Activated naive CD8-positive, alpha-beta T cell treated with anti-CD3 and anti-CD28 coated beads for 36 hours (primary cell): ENCODE measurements around the gene CBX8. TPM values are rescaled to one million over a fixed set of nuclear protein-coding genes. Genes with fewer than 3 reads are reported as not detected.

Experiments used
- DNase-seq: peaks from one replicate; pipeline ENCODE4 v3.0.0; 2021
- H3K27ac Mint-ChIP-seq: one replicate; pipeline ENCODE4 v1.8.0; 2022; ENCODE audit warnings: mild to moderate bottlenecking, moderate library complexity, mixed read lengths
- H3K27me3 Mint-ChIP-seq: one replicate; pipeline ENCODE4 v1.8.0; 2022; ENCODE audit warnings: mild to moderate bottlenecking, mixed read lengths
- H3K36me3 Mint-ChIP-seq: one replicate; pipeline ENCODE4 v1.8.0; 2021; ENCODE audit warnings: mild to moderate bottlenecking, mixed read lengths
- H3K4me1 Mint-ChIP-seq: one replicate; pipeline ENCODE4 v1.8.0; 2021; ENCODE audit warnings: mixed read lengths
- H3K4me3 Mint-ChIP-seq: one replicate; pipeline ENCODE4 v1.8.0; 2022; ENCODE audit warnings: mild to moderate bottlenecking, moderate library complexity, mixed read lengths
- H3K9me3 Mint-ChIP-seq: one replicate; pipeline ENCODE4 v1.8.0; 2022; ENCODE audit warnings: mixed read lengths
- total RNA-seq, 2 experiments: library from RNA; stranded (reverse); gene quantifications; one replicate each; pipeline ENCODE4 v1.2.3, GENCODE V29; 2021

CBX8 gene
- total RNA-seq, 2 experiments from 2014 or later, result 3.5 to 4.1 TPM

DNA sequence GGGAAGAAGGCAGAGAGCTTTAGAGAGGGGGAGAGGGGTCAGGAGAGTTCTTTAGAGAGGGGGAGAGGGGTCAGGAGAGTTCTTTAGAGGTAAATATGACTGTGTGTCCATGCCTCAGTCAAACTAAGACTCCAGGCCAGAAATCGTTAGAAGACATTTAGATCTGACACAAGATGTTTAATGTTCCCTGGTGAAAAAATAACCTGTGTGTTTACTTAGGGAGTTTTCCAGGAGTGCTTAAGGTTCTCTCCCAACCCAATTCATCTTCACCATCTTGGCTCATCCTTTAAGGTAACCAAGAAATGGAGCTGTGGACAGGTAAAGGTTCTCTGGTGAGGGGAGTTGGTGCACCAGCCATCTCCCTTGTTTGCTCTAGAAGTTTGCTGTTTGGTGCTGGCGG is 32.6 kb upstream of the CBX8 start:
- Mint-ChIP-seq H3K27me3 (peaks cover 13% of the 10 kb centered on the region), H3K4me1 (peaks cover 11% of the 10 kb centered on the region), H3K4me3 (no peak overlapping the region), H3K36me3 (peaks cover 4% of the 10 kb centered on the region), H3K9me3 (no peaks in the 10 kb centered on the region), H3K27ac (no peak overlapping the region)
- DNase-seq, result no peak

DNA sequence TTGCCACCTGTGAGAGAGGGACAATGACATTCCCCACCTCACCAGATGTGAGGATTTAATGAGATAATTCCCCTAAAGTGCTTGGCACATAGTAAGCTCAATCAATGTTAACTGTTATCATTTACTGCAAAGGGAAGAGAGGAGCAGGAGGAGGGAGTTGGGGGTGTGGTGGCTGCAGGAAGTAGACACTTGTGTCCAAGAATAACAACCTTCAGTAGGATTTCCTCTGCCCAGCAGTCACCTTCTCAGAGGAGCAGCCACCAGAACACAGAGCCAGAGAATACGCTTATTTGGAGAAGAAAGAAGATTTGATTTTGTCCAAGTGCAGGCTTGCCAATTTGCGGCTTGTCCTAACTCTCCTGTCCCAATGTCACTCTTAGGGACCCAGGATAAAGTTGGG is 32.1 kb upstream of the CBX8 start:
- peaks cover 15% of the 10 kb centered on the region for H3K27me3 Mint-ChIP-seq
- no peak overlapping the region for H3K4me3 Mint-ChIP-seq
- no peak overlapping the region for H3K27ac Mint-ChIP-seq
- peaks cover 4% of the 10 kb centered on the region for H3K36me3 Mint-ChIP-seq
- H3K9me3 Mint-ChIP-seq, result no peaks in the 10 kb centered on the region
- DNase-seq, result no peak
- peaks cover 11% of the 10 kb centered on the region for H3K4me1 Mint-ChIP-seq

DNA sequence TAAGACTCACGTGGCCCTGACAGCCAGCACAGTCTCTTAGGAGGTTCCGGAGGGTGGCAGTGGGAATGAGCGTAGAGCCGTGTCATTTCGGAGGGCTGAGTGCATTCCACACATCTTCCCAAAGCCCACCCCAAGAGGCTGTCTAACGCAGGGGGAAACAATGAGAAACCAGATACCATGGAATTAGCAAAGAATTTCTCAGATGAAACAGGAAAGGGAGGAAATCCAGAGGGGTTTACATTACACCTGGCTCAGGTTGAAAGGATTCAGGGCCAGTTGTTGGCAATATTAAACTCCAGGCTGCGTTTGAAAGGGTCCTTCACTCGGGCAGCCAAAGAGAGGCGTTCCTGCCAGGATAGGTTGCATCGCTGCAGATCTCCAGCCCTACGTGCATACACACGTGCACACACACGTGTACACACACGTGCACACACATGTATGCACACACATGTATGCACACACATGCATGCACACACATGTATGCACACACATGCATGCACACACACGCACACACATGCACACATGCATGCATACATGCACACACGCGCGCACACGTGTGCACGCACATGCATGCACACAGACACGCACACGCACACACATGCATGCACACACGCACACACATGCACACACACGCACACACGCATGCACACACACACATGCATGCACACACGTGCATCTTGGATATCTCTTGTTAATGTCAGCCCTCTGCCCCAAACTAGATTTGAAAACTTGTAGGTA is 30.1 kb upstream of the CBX8 start:
- peaks cover 20% of the 10 kb centered on the region for H3K27me3 Mint-ChIP-seq
- no peak overlapping the region for H3K4me3 Mint-ChIP-seq
- H3K4me1 Mint-ChIP-seq, result peaks cover 6% of the 10 kb centered on the region
- no peak overlapping the region for H3K27ac Mint-ChIP-seq
- DNase-seq, result no peak
- H3K9me3 Mint-ChIP-seq, result no peaks in the 10 kb centered on the region
- H3K36me3 Mint-ChIP-seq, result no peaks in the 10 kb centered on the region

DNA sequence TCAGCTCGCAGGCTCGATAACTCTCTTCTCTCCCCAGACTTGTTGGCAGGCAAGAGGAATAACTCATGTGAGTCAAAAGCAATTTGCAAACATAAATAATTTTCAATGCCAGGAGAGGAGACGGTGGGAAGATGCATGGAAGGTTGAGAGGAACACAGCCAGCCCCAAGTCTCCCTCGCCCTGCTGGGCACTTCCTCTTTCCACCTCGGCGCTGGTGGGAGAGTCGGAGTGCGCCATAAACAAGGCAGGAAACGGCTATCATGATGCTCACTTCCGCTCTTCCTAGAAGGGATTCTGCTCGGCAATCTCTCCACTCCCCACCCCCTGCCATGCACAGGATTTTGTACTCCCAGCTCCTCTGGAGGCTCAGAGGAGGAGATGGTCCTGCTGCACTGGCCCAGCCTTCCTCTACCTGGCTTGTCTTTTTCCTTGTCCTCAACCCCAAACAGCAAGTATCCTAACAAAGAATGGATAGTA is 29.4 kb upstream of the CBX8 start:
- H3K4me3 Mint-ChIP-seq, result no peak overlapping the region

DNA sequence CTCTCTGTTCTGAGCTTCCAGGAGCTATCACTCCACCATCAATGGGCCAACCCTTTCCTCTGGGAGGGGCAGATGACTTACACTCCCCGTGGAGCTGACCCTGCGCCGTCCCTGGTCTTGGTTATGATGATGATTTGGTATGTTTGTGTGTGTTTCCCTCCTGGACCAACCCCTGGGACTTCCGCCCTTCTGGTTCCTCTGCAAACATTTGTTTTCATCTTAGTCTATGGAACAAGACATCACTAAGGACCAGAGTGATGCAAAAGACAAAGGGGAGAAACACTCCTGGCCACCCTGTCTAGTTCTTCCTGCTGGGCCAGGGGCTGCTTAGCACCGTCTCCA is 28.7 kb upstream of the CBX8 start:
- Mint-ChIP-seq H3K36me3 (no peaks in the 10 kb centered on the region), H3K27ac (no peak overlapping the region), H3K4me3 (no peak overlapping the region), H3K4me1 (peaks cover 5% of the 10 kb centered on the region), H3K9me3 (no peaks in the 10 kb centered on the region), H3K27me3 (peaks cover 24% of the 10 kb centered on the region)
- DNase-seq, result no peak

More for the DNA sequence above, 29.4 kb upstream of the CBX8 start:
- Mint-ChIP-seq H3K27me3 (peaks cover 23% of the 10 kb centered on the region), H3K9me3 (no peaks in the 10 kb centered on the region), H3K27ac (no peak overlapping the region), H3K36me3 (no peaks in the 10 kb centered on the region), H3K4me1 (peaks cover 5% of the 10 kb centered on the region)
- no peak for DNase-seq

DNA sequence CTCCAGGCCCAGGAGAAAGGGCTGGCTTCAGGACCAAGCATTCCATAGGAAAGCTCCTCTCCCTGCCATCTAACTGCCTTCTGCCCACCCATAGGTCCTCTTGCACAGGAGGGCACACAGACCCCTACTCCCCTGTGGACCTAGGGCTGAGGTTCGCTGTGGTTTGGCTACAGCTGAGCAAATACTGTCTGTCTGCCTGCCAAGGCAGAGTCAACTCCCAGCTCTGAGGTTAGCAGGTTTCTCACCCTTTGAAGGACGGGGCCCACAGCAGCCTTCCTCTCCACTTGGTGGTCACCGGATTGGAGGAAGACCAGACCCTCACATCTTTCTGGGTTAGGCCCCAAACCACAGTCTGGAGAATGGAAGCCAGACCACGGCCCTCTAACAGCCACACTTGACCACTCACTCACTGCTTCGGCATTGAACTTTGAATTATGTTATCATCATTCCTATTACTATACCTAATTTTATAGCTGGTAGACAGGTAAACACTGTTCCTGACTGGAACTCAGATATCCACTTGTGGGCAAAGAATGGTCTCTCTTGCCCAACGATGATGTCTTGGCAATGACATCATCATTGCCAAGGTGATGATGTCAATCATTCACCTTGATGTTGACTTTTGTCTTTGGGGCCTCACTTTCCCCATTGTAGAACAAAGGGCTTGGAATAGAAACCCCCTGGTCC is 28.2 kb upstream of the CBX8 start:
- peaks cover 5% of the 10 kb centered on the region for H3K4me1 Mint-ChIP-seq
- H3K4me3 Mint-ChIP-seq, result no peak overlapping the region
- no peak for DNase-seq
- H3K9me3 Mint-ChIP-seq, result no peaks in the 10 kb centered on the region
- no peak overlapping the region for H3K27ac Mint-ChIP-seq
- H3K36me3 Mint-ChIP-seq, result no peaks in the 10 kb centered on the region
- H3K27me3 Mint-ChIP-seq, result peaks cover 30% of the 10 kb centered on the region

DNA sequence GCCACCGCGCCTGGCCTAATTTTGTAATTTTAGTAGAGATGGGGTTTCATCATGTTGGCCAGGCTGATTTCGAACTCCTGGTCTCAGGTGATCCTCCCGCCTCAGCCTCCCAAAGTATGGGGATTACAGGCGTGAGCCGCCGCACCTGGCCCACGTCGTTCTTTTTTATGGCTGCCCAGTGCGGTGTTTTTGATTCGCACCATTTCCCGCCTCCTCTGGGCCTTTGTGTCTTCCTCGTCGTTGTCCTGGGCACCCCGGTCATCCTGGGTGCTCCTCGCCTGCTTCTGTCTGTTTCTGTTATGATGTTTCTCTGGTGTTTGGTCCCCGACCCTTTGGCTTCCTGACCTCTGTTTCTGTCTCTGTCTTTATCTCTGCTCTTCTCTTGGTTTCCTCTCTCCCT is 27.4 kb upstream of the CBX8 start:
- no peak overlapping the region for H3K27ac Mint-ChIP-seq
- H3K9me3 Mint-ChIP-seq, result no peaks in the 10 kb centered on the region
- peaks cover 5% of the 10 kb centered on the region for H3K4me1 Mint-ChIP-seq
- DNase-seq, result no peak
- no peaks in the 10 kb centered on the region for H3K36me3 Mint-ChIP-seq
- peaks cover 36% of the 10 kb centered on the region for H3K27me3 Mint-ChIP-seq
- no peak overlapping the region for H3K4me3 Mint-ChIP-seq

DNA sequence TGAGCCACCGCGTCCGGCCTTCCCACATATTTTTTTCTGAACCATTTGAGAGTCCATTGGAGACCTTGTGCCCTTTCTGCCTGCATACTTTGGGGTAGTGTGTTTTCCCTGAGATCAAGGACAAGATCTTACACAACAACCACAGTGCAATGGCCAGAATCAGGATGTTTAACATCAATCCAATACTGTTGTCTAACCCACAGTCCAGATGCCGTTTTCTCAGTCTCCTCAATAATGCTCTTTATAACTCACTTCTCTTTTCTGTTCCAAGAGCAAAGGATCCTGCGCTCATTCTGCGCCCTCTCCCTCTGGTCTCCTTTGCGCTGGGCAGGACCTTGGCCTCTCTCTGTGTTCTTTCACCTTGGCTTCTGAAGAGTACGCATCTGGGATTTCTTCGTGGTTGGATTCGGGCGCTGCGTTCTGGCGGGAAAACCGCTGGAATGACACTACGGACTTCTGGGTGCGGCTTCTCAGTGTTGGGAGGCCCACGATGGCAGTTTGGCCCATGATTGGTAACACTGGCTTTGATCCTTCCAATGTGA is 25.8 kb upstream of the CBX8 start:
- H3K9me3 Mint-ChIP-seq, result no peaks in the 10 kb centered on the region
- H3K27ac Mint-ChIP-seq, result no peak overlapping the region
- no peaks in the 10 kb centered on the region for H3K36me3 Mint-ChIP-seq
- DNase-seq, result no peak
- H3K27me3 Mint-ChIP-seq, result peaks cover 49% of the 10 kb centered on the region
- H3K4me1 Mint-ChIP-seq, result peaks cover 5% of the 10 kb centered on the region
- no peak overlapping the region for H3K4me3 Mint-ChIP-seq

DNA sequence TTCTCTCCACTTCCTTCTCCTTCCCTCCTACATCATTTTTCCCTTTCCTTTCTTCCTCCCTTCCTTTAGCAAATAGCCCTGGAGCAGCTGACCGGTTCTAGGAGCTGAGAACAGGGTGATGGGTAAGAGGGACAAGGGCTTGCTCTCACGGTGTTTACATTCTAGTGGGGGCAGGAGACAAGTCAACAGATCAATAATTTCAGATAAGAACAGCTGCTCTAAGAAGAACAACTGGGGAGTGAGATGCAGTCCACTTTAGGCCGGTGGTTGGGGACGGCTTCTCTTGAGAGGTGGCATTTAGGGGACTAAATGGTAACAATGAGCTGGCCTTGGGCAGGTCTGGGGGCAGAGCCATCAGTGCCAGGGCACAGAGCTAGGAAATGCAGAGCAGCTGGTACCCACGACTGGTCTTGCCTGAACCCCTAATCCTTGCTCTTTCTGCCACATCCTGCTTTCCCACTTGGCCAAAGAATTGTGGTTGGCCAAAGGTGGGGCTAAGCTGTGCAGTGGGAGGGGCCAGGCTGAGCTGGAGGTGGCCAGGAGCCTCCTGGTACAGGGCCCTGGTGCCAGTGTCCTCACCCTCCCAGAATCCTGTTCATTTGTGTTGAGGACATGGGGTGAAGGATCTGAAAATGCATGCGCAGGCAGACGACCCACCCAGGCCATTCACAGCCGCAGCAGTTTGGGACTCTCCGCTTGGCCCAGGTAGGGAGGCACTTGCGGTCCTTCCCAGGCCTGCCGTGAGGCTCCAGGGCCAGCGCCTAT is 24.6 kb upstream of the CBX8 start:
- no peak overlapping the region for H3K27ac Mint-ChIP-seq
- peaks cover 2% of the 10 kb centered on the region for H3K4me1 Mint-ChIP-seq
- peaks cover 56% of the 10 kb centered on the region for H3K27me3 Mint-ChIP-seq
- H3K9me3 Mint-ChIP-seq, result no peaks in the 10 kb centered on the region
- H3K36me3 Mint-ChIP-seq, result no peaks in the 10 kb centered on the region
- H3K4me3 Mint-ChIP-seq, result no peak overlapping the region
- DNase-seq, result no peak

DNA sequence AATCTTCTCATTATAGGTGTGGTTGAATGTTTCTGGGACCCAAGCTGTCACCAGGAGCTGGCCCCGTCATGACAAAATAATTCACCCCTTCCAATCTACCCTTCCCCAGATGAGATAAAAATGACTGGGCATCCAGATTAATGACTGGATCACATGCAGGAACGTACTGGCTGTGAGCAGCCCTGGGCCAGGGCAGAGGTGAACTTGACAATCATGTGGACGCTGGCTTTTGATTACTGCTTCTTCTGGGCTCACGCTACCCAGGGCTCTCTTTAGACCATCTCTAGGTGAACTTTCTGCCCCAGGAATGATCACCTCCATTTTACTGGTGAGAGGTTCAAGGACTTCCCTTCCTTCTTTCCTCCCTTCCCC is 24.1 kb upstream of the CBX8 start:
- Mint-ChIP-seq H3K27ac (no peak overlapping the region), H3K36me3 (no peaks in the 10 kb centered on the region), H3K27me3 (peaks cover 60% of the 10 kb centered on the region), H3K4me3 (no peak overlapping the region), H3K4me1 (no peaks in the 10 kb centered on the region), H3K9me3 (no peaks in the 10 kb centered on the region)
- DNase-seq, result no peak

DNA sequence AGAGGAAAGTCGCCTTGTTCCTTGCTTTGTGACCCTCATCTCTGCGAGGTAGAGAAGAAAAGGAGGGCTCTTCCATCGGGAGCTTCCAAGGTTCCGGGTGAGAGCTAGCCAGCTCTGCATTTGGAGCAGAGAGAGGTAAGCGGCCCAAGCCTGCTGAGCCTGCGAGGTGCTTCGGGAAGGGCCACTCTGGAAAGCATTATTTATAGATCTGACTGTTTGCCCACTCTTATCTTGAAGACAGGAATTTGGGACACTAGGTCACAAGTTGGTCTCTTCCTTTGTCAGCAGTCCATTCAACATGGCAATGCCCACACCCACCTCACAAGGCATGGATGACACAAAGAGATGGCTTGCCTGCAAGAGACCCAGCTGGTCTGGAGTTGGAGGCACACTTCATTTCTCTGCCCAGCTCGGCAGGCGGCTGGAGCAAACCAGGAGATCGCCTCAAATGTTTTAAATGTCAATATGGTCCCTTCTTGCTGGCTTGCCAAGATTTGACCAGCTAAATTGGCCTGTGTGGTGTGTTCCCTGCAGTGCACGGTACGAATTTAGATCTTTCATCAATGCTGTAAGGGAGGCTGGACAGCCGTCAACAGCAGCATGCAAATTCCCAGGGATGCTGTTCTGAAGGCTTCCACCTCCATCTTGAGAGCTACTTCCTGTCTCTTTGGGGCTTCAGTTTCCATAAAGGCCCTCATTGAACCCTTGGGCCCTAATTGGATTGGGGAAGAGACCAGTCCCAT is 22.8 kb upstream of the CBX8 start:
- Mint-ChIP-seq H3K4me1 (no peaks in the 10 kb centered on the region), H3K9me3 (no peaks in the 10 kb centered on the region), H3K27ac (no peak overlapping the region), H3K36me3 (no peaks in the 10 kb centered on the region), H3K4me3 (no peak overlapping the region), H3K27me3 (peaks cover 57% of the 10 kb centered on the region)
- no peak for DNase-seq

DNA sequence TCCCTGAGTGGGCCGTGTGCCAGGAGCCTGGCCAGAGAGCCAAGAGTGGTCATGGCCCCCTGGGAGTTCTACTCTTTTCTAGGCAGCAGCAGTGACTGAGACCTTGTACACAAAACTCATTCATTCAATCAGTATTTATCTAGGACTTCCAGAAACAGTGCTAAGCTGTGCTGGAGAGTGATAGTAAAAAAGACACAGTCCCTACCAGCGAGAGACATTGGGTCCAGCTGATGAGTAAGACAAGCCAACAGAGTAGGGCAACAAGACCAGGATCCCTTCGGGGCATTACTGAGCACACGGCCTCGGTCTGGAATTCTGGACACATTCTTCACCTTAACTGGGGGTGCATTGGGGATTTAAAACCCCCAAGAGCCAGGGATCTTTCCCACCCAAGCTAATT is 22.2 kb upstream of the CBX8 start:
- Mint-ChIP-seq H3K4me3 (no peak overlapping the region), H3K27ac (no peak overlapping the region), H3K36me3 (no peaks in the 10 kb centered on the region), H3K9me3 (no peaks in the 10 kb centered on the region), H3K4me1 (peaks cover 5% of the 10 kb centered on the region), H3K27me3 (peaks cover 59% of the 10 kb centered on the region)
- DNase-seq, result no peak

DNA sequence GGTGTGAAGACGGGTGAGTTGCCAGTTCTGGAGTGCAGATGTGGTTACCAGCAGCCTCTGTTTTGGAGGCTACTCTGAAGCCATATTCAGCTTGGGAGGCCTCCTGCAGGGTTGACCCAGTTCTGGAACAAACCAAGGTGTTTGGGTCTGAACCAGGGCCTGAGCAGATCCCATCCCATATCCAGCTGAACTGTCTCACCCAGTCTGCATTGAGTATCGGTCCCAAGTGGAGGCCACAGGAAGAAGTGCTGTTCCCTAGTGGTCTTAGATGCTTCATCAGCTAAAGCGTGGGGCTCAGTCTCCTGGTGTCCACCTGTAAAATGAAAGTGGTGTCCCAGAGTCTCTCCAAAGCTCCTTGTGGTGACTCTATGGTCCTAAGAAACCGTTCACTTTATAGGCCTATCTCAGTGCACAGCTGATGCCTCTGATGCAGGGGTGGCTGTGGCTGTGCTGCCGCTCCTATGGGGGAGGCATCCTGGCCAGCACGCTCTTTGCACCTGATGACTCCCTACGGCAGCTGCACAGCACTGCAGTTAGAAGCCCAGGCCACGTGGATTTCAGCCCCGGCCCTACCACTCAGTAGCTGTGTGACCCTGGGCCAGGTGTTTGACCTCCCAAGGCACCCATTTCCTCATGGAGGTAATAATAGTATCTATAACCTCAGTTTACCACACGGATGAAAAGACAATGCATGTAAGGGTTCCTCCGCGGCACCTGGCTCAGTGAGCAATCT is 21.3 kb upstream of the CBX8 start:
- no peak for DNase-seq
- no peak overlapping the region for H3K4me3 Mint-ChIP-seq
- H3K27me3 Mint-ChIP-seq, result peaks cover 63% of the 10 kb centered on the region
- no peaks in the 10 kb centered on the region for H3K36me3 Mint-ChIP-seq
- no peaks in the 10 kb centered on the region for H3K9me3 Mint-ChIP-seq
- H3K27ac Mint-ChIP-seq, result no peak overlapping the region
- H3K4me1 Mint-ChIP-seq, result peaks cover 5% of the 10 kb centered on the region

DNA sequence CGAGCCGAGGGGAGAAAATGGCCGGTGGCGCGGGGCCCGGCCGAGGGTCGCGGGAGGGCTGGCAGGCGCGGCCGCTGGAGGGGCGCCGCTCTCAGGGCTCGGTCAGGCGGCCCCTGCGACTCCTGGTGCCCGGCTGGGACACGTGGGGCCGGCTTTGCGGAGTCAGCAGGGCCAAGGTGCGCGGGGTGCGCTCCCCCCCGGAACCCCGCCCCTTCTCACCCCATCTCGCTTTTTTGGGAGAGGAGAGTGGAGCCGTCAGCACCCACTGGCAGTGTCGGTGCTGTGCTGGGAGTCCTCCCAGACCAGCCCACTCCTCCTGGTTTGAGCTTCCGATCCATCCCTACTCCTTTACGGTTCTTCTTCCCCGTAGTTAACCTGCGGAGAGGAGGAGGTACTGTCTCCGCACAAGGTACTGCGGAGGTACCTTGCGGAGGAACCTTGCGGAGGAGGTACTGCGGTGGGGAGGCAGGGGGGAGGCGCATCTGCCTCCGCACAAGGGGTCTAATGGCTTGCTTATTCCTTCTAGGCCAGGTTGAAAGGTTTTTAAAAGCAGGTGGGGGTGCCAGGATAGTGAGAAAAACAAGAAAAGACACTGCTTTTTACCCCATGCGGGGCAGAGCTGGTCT is 19.1 kb upstream of the CBX8 start:
- Mint-ChIP-seq H3K27ac (no peak overlapping the region), H3K9me3 (no peaks in the 10 kb centered on the region), H3K36me3 (no peaks in the 10 kb centered on the region), H3K4me1 (peaks cover 12% of the 10 kb centered on the region), H3K27me3 (peaks cover 66% of the 10 kb centered on the region), H3K4me3 (no peak overlapping the region)
- DNase-seq, result no peak
